Heart left ventricle (tissue), 16 donors: Measurements from ENCODE around the gene BMAL2. TPM values are rescaled to one million over a fixed set of nuclear protein-coding genes. Genes with fewer than 3 reads are reported as not detected.

ENCODE experiments used
- ATAC-seq, 4 donors: fragments of 200-7000 bp; cut with Tn5 transposase; one replicate each; pipeline ENCODE4 v1.9.1; 2020 to 2022; ENCODE audit warnings: moderate library complexity in 4 of 4, mild to moderate bottlenecking in 3 of 4, moderate number of reproducible peaks in 1 of 4
- DNase-seq, 5 donors: peaks; one replicate each; pipeline ENCODE4 v3.0.0-alpha.2; 2020
- H3K27ac ChIP-seq, 12 donors: fragments of 200-600 bp; sonication (generic) in 4 of 12; one replicate each; pipeline versions ENCODE4 v1.5.0 to v1.8.0; 2016 to 2022; ENCODE audit warnings: mild to moderate bottlenecking in 2 of 12
- H3K27me3 ChIP-seq, 9 donors: fragments of 200-600 bp; sonication (generic) in 2 of 9; one replicate each; pipeline versions ENCODE4 v1.5.1 to v1.8.0; 2016 to 2022; ENCODE audit warnings: mild to moderate bottlenecking in 3 of 9
- H3K36me3 ChIP-seq, 9 donors: fragments of 200-600 bp; sonication (generic) in 2 of 9; one replicate each; pipeline versions ENCODE4 v1.5.0 to v1.8.0; 2018 to 2022; ENCODE audit warnings: mild to moderate bottlenecking in 2 of 9
- H3K4me1 ChIP-seq, 12 donors: fragments of 200-600 bp; sonication (generic) in 4 of 12; one replicate each; pipeline versions ENCODE4 v1.5.0 to v1.8.0; 2016 to 2022; ENCODE audit warnings: mild to moderate bottlenecking in 3 of 12
- H3K4me3 ChIP-seq, 12 donors: fragments of 200-600 bp; sonication (generic) in 4 of 12; one replicate each; pipeline versions ENCODE4 v1.5.0 to v1.8.0; 2017 to 2022; ENCODE audit warnings: mild to moderate bottlenecking in 9 of 12, moderate library complexity in 4 of 12
- H3K9me3 ChIP-seq, 12 donors: fragments of 200-600 bp; sonication (generic) in 4 of 12; one replicate each; pipeline versions ENCODE4 v1.5.0 to v1.8.0; 2016 to 2022; ENCODE audit warnings: mild to moderate bottlenecking in 1 of 12
- CTCF ChIP-seq, 12 donors: fragments of 200-600 bp; sonication (generic) in 4 of 12; IDR thresholded peaks; one replicate each; pipeline versions ENCODE4 v1.5.0 to v1.8.0; 2018 to 2022; ENCODE audit warnings: antibody characterized with exemption in 12 of 12, mild to moderate bottlenecking in 5 of 12
- POLR2A ChIP-seq, 2 donors: fragments of 450-650 bp; IDR thresholded peaks; one replicate each; pipeline ENCODE4 v1.6.1; 2017; ENCODE audit warnings: antibody characterized with exemption in 2 of 2, mild to moderate bottlenecking in 2 of 2, moderate library complexity in 2 of 2
- WGBS, 4 donors: extraction: QIAGEN DNeasy Blood & Tissue Kit in 2 of 4; methylation state at CpG; one replicate each; pipeline versions ENCODE4 v1.1.5 to v1.1.7; 2013 to 2018; 5-methylcytosine and 5-hydroxymethylcytosine counted together
- intact Hi-C, 10 donors: fragments of 100-400 bp; cut with DNase I; formaldehyde crosslinking; loops; one replicate each; pipeline versions ENCODE4 v1.11.1 to v1.14.2; 2022
- polyA plus RNA-seq, 2 donors: library from polyadenylated mRNA; stranded (reverse); fragments of 200-250 nt; gene quantifications; one replicate each; pipeline ENCODE4 v1.2.3, GENCODE V29; 2013
- total RNA-seq, 9 donors: library from RNA; depleted of rRNA in 2 of 9; stranded (reverse); fragments of >200 nt in 2 of 9; fragmentation: NEBNext Ultra II Directional in 3 of 9; extraction: Animal tissue kit (Norgen Biotek cat#: 25700) in 3 of 9; gene quantifications; one replicate each; pipeline versions ENCODE4 v1.1.0 to v1.2.4, GENCODE V29; 2016 to 2023
- donor health status: ischemic (EF 13 %, LVEDD 7.1; RV severe dilation, severe dysfunction).
- donor health status: healthy with polysubstance abuse.
- donor health status: DM: no; HTN: yes; CAD: no.
- donor health status: DM: no; HTN: no; CAD: no.
- donor health status: ischemic (EF 25% LVEDD 6.9; RV normal size, moderate dysfunction).
- donor health status: ischemic (EF 25% LVEDD 5.7; RV mildly dilated, moderate dysfunction).
- donor health status: healthy.
- donor health status: DM: yes; HTN: yes; CAD: no.
- donor health status: ischemic (EF 35%, LVEDD 5.7; RV mildly dilated, moderate dysfunction).
- donor health status: nonischemic (EF 11% LVEDD 7.7; RV severe dilation, severe dysfunction).
- donor health status: DM: yes; HTN: yes; CAD: no.
- donor health status: PGD.
- donor health status: ischemic (EF 29% LVEDD 5.4; RV normal size, mild dysfunction).
- donor health status: nonischemic (EF 23%, LVEDD 6.1; RV moderate dilation, normal function).

Gene BMAL2
- total and polyA plus RNA-seq, 11 donors = 0.30 to 10.7 (median 2.9) TPM

- intact Hi-C loops = loop anchor here in 3 of 10 donors (5.0 kb wide), 2 partner anchors 45 to 280 kb away; partner anchors contain the start of gene TM7SF3 (in 1 of the 3)
- no peak overlapping the region for H3K4me3 ChIP-seq
- no peaks in the 10 kb centered on the region for H3K27me3 ChIP-seq
- peak overlapping the region; percentile 30 to 76 (median 66) for H3K27ac ChIP-seq
- DNase-seq (no peak), ATAC-seq (no peak)
- H3K9me3 ChIP-seq = no peaks in the 10 kb centered on the region
- WGBS, 4 donors = 86 to 92% (median 88%) methylated on average over 2 of the region's 2 CpGs
- H3K36me3 ChIP-seq = peaks cover 0 to 22% (median 2%) of the 10 kb centered on the region in 9 donors
- TF ChIP-seq POLR2A (IDR thresholded peaks at IDR 0.05) = no peak
- no peak for TF ChIP-seq CTCF (IDR thresholded peaks at IDR 0.05)
- peaks cover 2 to 92% (median 61%) of the 10 kb centered on the region in 12 donors for H3K4me1 ChIP-seq
Observed at GRCh38 chr12:27292718-27293117, 39.9 kb upstream of the BMAL2 start.

- H3K36me3 ChIP-seq = peaks cover 0 to 29% (median 9%) of the 10 kb centered on the region in 9 donors
- no peaks in the 10 kb centered on the region for H3K9me3 ChIP-seq
- intact Hi-C loops = loop anchor here in 3 of 10 donors (5.0 kb wide), 2 partner anchors 46 to 281 kb away; partner anchors contain the start of gene TM7SF3 (in 1 of the 3)
- TF ChIP-seq POLR2A (IDR thresholded peaks at IDR 0.05) (no peak), CTCF (IDR thresholded peaks at IDR 0.05) (no peak)
- peak overlapping the region in 9 of 12 donors; percentile 55 to 76 (median 70) for H3K27ac ChIP-seq
- DNase-seq = peak in 2 of 5 donors; percentile 53
- no peak overlapping the region for H3K4me3 ChIP-seq
- ATAC-seq = peak in 1 of 4 donors; percentile 73
- H3K27me3 ChIP-seq = no peaks in the 10 kb centered on the region
- H3K4me1 ChIP-seq = peaks cover 2 to 97% (median 63%) of the 10 kb centered on the region in 12 donors
- WGBS, 4 donors = 38 to 54% (median 46%) methylated on average over 3 of the region's 3 CpGs
Observed at GRCh38 chr12:27293463-27293862, 39.2 kb upstream of the BMAL2 start.

- H3K27me3 ChIP-seq = no peaks in the 10 kb centered on the region
- peaks cover 0 to 86% (median 47%) of the 10 kb centered on the region in 12 donors for H3K4me1 ChIP-seq
- intact Hi-C loops = loop anchor here in 2 of 10 donors (5.0 kb wide), 3 partner anchors 49 to 274 kb away; partner anchors contain the start of gene MED21 (in 1 of the 2)
- no peak for ATAC-seq
- peaks cover 0 to 61% (median 40%) of the 10 kb centered on the region in 9 donors for H3K36me3 ChIP-seq
- TF ChIP-seq POLR2A (IDR thresholded peaks at IDR 0.05) = no peak
- H3K4me3 ChIP-seq = no peak overlapping the region
- H3K9me3 ChIP-seq = no peaks in the 10 kb centered on the region
- 66 to 77% (median 73%) methylated on average over 6 of the region's 6 CpGs for WGBS, 4 donors
- no peak for DNase-seq
- peak overlapping the region in 2 of 12 donors; percentile 9 to 10 for H3K27ac ChIP-seq
Observed at GRCh38 chr12:27296674-27297073, 36.0 kb upstream of the BMAL2 start.

- 76 to 82% (median 78%) methylated on average over 4 of the region's 4 CpGs for WGBS, 4 donors
- Histone ChIP-seq H3K4me3 (no peak overlapping the region), H3K4me1 (peaks cover 0 to 78% (median 39%) of the 10 kb centered on the region in 12 donors), H3K27ac (peak overlapping the region in 1 of 12 donors; percentile 6), H3K9me3 (no peaks in the 10 kb centered on the region), H3K27me3 (no peaks in the 10 kb centered on the region), H3K36me3 (peaks cover 0 to 70% (median 49%) of the 10 kb centered on the region in 9 donors)
- intact Hi-C loops = loop anchor here in 2 of 10 donors (5.0 kb wide), 3 partner anchors 50 to 275 kb away; partner anchors contain the start of gene MED21 (in 1 of the 2)
- DNase-seq (no peak), ATAC-seq (no peak)
- TF ChIP-seq POLR2A (IDR thresholded peaks at IDR 0.05) (no peak), CTCF (IDR thresholded peaks at IDR 0.05) (no peak)
Observed at GRCh38 chr12:27297566-27297965, 35.1 kb upstream of the BMAL2 start.
